CD1c-positive myeloid dendritic cell (primary cell): Measurements from ENCODE around the gene PUM2.
"Not testable (repeated sequence)": the region's sequence is repeated elsewhere in the genome, so short reads cannot be mapped to it uniquely, and the experiment has no call there.

Source experiments
- DNase-seq: peaks from one replicate; pipeline ENCODE4 v3.0.0-alpha.2; 2016; ENCODE audit errors: extremely low spot score

The PUM2 gene, protein sequence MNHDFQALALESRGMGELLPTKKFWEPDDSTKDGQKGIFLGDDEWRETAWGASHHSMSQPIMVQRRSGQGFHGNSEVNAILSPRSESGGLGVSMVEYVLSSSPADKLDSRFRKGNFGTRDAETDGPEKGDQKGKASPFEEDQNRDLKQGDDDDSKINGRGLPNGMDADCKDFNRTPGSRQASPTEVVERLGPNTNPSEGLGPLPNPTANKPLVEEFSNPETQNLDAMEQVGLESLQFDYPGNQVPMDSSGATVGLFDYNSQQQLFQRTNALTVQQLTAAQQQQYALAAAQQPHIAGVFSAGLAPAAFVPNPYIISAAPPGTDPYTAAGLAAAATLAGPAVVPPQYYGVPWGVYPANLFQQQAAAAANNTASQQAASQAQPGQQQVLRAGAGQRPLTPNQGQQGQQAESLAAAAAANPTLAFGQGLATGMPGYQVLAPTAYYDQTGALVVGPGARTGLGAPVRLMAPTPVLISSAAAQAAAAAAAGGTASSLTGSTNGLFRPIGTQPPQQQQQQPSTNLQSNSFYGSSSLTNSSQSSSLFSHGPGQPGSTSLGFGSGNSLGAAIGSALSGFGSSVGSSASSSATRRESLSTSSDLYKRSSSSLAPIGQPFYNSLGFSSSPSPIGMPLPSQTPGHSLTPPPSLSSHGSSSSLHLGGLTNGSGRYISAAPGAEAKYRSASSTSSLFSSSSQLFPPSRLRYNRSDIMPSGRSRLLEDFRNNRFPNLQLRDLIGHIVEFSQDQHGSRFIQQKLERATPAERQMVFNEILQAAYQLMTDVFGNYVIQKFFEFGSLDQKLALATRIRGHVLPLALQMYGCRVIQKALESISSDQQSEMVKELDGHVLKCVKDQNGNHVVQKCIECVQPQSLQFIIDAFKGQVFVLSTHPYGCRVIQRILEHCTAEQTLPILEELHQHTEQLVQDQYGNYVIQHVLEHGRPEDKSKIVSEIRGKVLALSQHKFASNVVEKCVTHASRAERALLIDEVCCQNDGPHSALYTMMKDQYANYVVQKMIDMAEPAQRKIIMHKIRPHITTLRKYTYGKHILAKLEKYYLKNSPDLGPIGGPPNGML

GRCh38 chr2:20350753-20351554, at the start of gene PUM2:
TSS of gene PUM2 (minus strand) at chr2:20350844. CDS start at chr2:20327360, 23,484 bp downstream.
- DNase-seq: peak; percentile 97

DNA sequence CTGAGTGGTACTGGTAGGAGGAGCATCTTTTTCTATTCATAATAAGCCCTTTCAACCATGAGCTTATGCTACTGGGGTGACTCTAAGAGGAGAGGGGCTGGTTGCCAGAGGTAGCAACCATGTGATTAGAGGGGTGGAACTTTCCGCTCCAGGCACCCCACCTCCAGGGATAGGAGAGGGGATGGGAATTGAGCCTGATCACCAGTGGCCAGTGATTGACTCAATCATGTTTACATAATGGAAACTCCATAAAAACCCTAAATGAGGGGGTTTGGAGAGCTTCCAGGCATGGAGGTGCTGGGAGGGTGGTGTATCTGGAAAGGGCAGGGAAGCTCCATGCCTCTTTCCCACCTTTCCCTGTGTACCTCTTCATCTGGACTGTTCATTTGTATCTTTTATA, 49.7 kb upstream of the PUM2 start:
- no peak for DNase-seq

- no peak for DNase-seq
Measured at GRCh38 chr2:20398956-20399567, 48.4 kb upstream of the PUM2 start.

GRCh38 chr2:20397811-20398447, 47.3 kb upstream of the PUM2 start:
- DNase-seq: no peak

GRCh38 chr2:20396356-20397000, 45.8 kb upstream of the PUM2 start:
- no peak for DNase-seq

DNA sequence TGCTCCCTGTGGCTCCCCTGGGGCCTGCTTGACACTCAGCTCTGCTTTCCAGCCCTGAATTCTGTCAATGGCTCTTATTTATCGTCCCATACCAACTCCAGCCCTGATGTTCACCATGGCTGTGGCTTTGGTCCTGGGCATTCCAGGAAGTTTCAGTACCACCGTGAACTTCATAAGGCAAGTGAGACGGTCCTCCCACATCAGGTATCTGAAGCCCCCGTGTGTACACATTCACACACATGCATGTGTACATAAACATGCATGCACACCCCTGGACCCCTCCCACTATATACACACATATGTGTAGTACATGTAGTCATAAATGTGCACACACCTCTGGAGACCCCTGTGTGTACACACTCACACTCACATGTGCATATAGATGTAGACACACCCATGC, 43.3 kb upstream of the PUM2 start:
- DNase-seq: no peak

DNA sequence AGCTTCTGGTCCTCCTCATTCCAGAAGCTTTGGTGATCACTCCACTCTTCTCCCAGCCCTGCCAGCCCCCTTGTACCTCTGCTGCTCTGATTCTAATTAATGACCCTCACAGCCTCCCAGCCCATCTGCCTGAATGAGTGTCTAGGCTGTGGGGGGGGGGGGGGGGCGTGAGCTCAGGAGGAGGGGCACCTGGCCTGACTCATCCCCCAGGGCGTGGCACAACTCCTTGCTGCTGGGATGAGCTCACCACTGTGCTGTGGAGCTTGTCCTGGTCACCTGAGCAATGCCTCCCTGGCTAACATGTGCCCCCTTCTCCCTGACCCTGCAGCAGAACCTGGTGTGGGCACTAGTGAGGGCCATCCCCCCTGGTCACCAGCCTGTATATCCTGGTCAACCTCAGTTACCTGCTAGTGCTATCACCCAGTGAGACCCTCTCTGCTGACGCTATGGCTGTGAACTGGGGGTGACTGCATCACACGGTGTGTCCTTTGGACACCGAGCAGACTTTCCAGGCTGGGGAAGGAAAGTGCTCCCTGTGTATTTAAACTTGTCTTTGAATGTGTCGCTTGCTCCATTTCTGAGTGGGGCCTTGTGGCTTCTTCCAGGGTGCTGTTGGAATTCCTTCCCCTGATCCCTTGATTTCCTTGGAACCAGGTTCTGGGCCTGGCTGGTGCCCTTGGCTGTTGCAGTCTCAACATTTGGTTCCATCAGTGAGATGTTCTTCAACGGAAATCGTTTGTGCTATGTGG, 41.5 kb upstream of the PUM2 start:
- no peak for DNase-seq

GRCh38 chr2:20390524-20391123, 40.0 kb upstream of the PUM2 start:
- DNase-seq: no peak

DNA sequence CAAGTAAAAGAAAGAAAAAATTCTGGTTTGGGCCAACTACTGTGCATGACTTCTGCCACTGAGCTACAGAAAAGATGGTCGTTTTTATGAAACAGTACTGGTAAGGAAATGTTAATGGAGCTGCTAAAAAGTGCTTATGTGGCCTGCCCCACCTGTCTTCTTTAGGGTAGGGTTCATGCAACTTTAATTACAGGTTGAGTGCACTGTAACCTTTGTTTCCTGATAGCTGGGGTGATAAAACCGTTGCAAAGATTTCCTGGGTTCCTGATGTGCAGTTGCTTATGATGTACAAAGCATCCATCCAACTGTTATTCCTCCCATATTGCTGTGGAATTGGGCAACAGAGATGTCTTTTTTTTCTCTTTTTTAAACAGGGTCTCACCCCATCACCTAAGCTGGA, 34.3 kb upstream of the PUM2 start:
- no peak for DNase-seq

- DNase-seq: no peak
Measured at GRCh38 chr2:20382965-20383810, 32.5 kb upstream of the PUM2 start.

- DNase-seq: no peak
Measured at GRCh38 chr2:20381457-20381856, 30.8 kb upstream of the PUM2 start.

DNA sequence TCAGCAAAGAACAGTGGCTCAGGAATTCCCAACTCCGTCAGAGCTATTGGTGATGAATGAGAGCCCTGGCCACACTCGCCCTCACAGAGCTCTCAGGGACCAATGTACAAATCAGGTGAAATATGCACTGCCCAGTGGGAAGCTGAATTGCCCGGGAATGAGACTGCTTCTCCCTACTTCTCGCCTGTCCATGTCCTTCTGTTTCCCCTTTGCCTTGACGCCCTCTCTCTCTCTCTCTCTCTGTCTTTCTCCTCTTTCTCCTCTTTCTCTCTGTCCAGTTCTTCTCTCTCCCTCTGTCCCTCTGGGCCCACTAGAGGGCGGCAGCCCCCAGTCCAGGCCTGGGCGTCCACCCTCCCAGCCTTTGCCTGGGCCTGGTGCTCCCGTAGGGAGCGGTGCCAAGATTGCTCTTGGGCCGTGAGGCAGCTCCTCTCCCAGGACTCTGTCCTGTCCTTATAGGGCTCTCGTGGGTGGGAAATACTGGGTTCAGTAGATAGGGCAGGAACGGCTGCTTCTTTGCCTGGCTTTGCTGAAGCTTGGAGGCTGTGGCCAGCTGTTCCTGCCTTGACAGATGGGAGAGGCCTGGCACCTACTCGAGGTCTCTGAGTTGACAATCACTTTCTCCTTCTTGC, 28.4 kb upstream of the PUM2 start:
- DNase-seq: no peak

DNA sequence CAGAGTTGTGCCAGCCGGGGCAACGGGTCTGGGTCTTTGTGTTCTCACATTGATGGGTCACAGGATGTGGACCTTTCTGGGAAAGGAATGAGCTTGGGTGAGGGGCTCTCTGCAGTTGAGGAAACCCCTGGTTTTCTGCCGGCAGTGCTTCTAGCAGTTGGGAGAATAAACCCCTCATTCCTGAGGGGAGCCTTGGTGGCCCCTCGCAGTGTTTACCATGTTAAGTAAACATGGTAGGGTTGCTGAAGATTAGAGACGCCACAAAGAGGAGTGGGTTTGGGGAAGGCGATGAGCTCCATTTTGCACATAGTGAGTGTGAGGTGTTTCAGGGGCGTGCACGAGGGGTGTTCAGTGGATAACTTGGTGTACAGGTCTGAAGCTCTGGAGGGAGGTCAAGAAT, 27.7 kb upstream of the PUM2 start:
- DNase-seq: no peak

DNA sequence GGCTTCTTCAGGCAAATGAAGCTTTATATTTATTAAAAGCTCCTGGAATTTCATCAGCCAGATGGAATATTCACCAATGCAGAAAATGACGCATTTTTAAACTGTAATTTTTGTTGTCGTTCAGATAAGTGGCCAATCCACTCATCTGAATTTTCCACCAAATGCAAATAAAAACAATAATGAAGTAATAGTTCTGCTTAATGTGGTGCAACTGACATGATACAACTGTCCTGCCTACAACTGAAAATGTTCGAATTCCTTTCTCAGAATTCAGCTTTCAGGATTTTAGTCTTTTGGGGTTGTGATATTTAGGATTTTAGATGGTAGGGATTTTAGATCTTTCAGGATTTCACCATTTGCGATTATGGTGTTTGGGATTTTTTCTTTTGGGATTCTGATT, 27.1 kb upstream of the PUM2 start:
- DNase-seq: no peak

GRCh38 chr2:20374982-20375381, 24.3 kb upstream of the PUM2 start:
- DNase-seq: not testable (repeated sequence)

- DNase-seq: no peak
Measured at GRCh38 chr2:20372896-20373640, 22.4 kb upstream of the PUM2 start.
